ENCODE data around the gene DET1. TPM values are rescaled to one million over a fixed set of nuclear protein-coding genes. Genes with fewer than 3 reads are reported as not detected.

Gene DET1
- total RNA-seq, 1 donor from 2014 or later, result 14.7 TPM

DNA sequence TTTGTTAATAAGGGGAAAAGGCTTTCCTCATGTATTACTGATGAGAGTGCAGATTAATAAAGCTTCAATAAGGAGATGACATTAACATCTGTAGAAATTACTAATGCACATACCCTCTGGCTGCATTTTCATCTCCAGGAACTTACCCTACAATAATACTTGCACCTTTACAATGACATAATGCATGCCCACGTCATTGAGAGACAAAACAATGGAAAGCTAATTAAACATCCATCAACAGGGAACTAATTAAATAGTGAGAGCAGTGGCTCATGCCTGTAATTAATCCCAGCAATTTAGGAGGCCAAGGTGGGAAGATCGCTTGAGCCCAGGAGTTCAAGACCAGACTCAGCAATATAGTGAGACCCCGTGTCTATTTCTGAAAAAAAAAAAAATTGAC lies 32.8 kb upstream of the DET1 start:
- peaks cover 5% of the 10 kb centered on the region for H3K27me3 Mint-ChIP-seq (ENCODE audit: low read depth)
- DNase-seq (ENCODE audit: low spot score in 2 of 2, unreplicated experiment in 2 of 2), result no peak
- H3K27ac Mint-ChIP-seq, result no peak overlapping the region
- H3K4me3 Mint-ChIP-seq, result no peak overlapping the region
- TF ChIP-seq, protein P1, sequence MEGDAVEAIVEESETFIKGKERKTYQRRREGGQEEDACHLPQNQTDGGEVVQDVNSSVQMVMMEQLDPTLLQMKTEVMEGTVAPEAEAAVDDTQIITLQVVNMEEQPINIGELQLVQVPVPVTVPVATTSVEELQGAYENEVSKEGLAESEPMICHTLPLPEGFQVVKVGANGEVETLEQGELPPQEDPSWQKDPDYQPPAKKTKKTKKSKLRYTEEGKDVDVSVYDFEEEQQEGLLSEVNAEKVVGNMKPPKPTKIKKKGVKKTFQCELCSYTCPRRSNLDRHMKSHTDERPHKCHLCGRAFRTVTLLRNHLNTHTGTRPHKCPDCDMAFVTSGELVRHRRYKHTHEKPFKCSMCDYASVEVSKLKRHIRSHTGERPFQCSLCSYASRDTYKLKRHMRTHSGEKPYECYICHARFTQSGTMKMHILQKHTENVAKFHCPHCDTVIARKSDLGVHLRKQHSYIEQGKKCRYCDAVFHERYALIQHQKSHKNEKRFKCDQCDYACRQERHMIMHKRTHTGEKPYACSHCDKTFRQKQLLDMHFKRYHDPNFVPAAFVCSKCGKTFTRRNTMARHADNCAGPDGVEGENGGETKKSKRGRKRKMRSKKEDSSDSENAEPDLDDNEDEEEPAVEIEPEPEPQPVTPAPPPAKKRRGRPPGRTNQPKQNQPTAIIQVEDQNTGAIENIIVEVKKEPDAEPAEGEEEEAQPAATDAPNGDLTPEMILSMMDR (IDR thresholded peaks at IDR 0.05; ENCODE audit: unreplicated experiment), result no peak
- no peaks in the 10 kb centered on the region for H3K36me3 Mint-ChIP-seq
- H3K9me3 Mint-ChIP-seq, result peaks cover 6% of the 10 kb centered on the region
- peaks cover 6% of the 10 kb centered on the region for H3K4me1 Mint-ChIP-seq

DNA sequence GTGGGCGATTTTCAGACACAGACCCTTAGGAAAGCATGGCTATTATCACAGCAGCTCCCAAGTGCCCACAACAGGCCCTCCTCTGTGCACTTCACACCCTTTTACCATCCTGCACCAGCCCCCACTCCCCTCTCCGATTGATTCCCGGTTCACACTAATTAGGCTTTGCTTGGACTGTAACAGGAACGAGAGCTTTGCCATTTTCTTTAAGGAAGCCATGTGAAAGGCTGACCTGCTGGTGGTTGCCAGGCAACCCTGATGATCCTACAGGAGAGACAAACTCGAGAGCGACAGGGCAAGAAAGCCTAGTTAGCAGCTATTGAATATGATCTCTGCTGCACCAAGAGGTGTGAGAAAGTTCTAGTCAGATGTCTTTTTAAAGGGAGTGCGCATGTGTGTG lies 28.2 kb upstream of the DET1 start:
- Mint-ChIP-seq H3K27me3 (ENCODE audit: low read depth) (peaks cover 6% of the 10 kb centered on the region), H3K4me3 (no peak overlapping the region), H3K4me1 (peaks cover 14% of the 10 kb centered on the region), H3K9me3 (no peaks in the 10 kb centered on the region), H3K36me3 (no peaks in the 10 kb centered on the region), H3K27ac (no peak overlapping the region)
- no peak for DNase-seq (ENCODE audit: low spot score in 2 of 2, unreplicated experiment in 2 of 2)
- TF ChIP-seq, protein P1 (IDR thresholded peaks at IDR 0.05; ENCODE audit: unreplicated experiment), result no peak

DNA sequence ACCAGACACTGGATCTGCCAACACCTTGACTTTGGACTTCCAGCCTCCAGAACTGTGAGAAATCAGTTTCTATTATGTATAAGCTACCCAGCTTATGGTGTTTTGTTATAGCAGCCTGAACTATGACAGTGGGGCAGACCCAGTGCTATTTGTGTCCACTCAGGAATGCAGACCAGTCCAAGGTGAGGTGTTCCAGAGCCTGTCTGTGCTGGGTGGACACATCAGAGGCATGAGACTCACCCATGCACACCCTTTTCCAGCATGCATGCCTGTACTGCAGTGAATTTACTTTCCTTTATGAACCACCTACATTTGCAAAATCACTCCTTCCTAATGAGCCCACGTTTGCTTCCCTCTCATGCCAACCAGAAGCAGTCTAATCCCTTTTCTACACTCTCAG lies 27.6 kb upstream of the DET1 start:
- TF ChIP-seq, protein P1 (IDR thresholded peaks at IDR 0.05; ENCODE audit: unreplicated experiment), result no peak
- H3K4me1 Mint-ChIP-seq, result peaks cover 14% of the 10 kb centered on the region
- no peak overlapping the region for H3K4me3 Mint-ChIP-seq
- H3K27ac Mint-ChIP-seq, result no peak overlapping the region
- DNase-seq (ENCODE audit: low spot score in 2 of 2, unreplicated experiment in 2 of 2), result no peak
- no peaks in the 10 kb centered on the region for H3K9me3 Mint-ChIP-seq
- H3K27me3 Mint-ChIP-seq (ENCODE audit: low read depth), result peaks cover 7% of the 10 kb centered on the region
- no peaks in the 10 kb centered on the region for H3K36me3 Mint-ChIP-seq

DNA sequence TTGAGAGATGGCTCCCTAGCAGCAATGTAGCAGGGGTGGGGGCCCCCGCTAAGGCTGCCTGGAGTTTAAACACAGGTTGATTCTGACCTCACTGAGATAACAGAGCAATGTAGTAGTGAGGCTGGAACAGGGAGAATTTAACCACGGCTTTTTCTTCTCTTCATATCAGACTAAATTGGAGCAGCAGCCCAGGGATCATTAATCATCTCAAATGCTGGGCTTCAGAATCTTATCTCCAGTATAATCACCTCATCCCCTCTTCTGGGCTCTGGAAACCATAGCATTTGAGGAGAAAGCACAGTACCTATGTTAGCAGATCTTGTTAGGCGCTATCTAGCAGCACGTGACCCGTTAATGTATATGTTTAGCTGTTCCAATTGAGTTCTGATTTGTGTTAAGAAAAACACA lies 25.4 kb upstream of the DET1 start:
- peak overlapping the region; percentile 68 for H3K27ac Mint-ChIP-seq
- H3K9me3 Mint-ChIP-seq, result no peaks in the 10 kb centered on the region
- no peaks in the 10 kb centered on the region for H3K36me3 Mint-ChIP-seq

DNA sequence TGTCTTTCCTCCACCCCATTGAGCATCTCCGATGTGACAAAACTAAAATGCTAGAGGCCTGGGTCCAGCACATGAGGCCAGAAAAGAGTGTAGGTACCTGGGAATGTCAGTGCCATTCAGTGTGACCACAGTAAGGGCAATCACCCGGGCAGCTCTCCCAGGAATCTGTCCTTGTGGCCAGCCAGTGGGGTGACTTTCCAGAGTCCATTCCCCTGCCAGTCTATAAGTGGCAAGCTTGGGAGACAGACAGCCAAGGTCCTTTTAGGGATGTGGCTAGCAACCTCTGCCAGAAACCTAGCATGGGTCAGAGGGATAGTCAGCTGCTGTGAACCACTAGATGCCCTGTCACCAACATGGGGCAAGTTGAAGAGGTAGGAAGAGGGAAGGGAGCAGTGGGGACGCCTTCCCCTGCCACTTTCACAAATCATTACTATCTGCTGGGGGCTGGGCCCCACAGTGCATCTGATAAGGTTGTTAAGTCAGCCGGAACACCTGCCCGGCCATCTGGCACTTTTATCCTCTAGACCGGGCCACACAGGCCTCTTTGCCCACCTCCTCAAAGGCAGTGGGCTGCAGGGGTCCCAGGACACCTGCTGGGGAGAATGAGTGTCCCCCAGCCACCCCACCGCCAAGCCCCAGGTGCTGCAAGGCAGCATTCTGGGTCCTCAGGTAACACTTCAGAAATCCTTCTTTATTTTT lies 24.8 kb upstream of the DET1 start:
- H3K9me3 Mint-ChIP-seq, result no peaks in the 10 kb centered on the region
- TF ChIP-seq, protein P1 (IDR thresholded peaks at IDR 0.05; ENCODE audit: unreplicated experiment), result no peak
- peaks cover 16% of the 10 kb centered on the region for H3K27me3 Mint-ChIP-seq (ENCODE audit: low read depth)
- H3K4me3 Mint-ChIP-seq, result no peak overlapping the region
- H3K36me3 Mint-ChIP-seq, result no peaks in the 10 kb centered on the region
- peak overlapping the region; percentile 68 for H3K27ac Mint-ChIP-seq
- H3K4me1 Mint-ChIP-seq, result peaks cover 14% of the 10 kb centered on the region
- no peak for DNase-seq (ENCODE audit: low spot score in 2 of 2, unreplicated experiment in 2 of 2)

More for the DNA sequence above, 25.4 kb upstream of the DET1 start:
- Mint-ChIP-seq H3K4me3 (no peak overlapping the region), H3K4me1 (peaks cover 14% of the 10 kb centered on the region), H3K27me3 (ENCODE audit: low read depth) (peaks cover 11% of the 10 kb centered on the region)
- no peak for DNase-seq (ENCODE audit: low spot score in 2 of 2, unreplicated experiment in 2 of 2)
- TF ChIP-seq, protein P1 (IDR thresholded peaks at IDR 0.05; ENCODE audit: unreplicated experiment), result no peak
